Gastroesophageal sphincter (tissue), 3 donors: Measurements from ENCODE around the gene SUMO2.

Experiments used
- EP300 ChIP-seq: sonication (generic); formaldehyde crosslinking; IDR thresholded peaks from one replicate; pipeline ENCODE4 v1.6.1; 2017; ENCODE audit warnings: antibody characterized with exemption, mild to moderate bottlenecking
- POLR2A ChIP-seq, 2 donors: fragments of 450-650 bp; IDR thresholded peaks; one replicate each; pipeline ENCODE4 v1.6.1; 2017; ENCODE audit warnings: antibody characterized with exemption in 2 of 2, mild to moderate bottlenecking in 2 of 2, moderate library complexity in 1 of 2
- POLR2AphosphoS5 ChIP-seq: sonication (generic); formaldehyde crosslinking; IDR thresholded peaks from one replicate; pipeline ENCODE4 v1.6.1; 2017; ENCODE audit warnings: antibody characterized with exemption
- TF ChIP-seq, protein P1 (sequence below), 4 experiments: fragments of 200-600 bp in 2 of 4; fragments of 450-650 bp in 2 of 4; sonication (generic) in 1 of 4; IDR thresholded peaks; one replicate each; pipeline ENCODE4 v1.5.1; 2017 to 2019; ENCODE audit warnings: antibody characterized with exemption in 4 of 4, mild to moderate bottlenecking in 2 of 4, moderate library complexity in 2 of 4

DNA sequence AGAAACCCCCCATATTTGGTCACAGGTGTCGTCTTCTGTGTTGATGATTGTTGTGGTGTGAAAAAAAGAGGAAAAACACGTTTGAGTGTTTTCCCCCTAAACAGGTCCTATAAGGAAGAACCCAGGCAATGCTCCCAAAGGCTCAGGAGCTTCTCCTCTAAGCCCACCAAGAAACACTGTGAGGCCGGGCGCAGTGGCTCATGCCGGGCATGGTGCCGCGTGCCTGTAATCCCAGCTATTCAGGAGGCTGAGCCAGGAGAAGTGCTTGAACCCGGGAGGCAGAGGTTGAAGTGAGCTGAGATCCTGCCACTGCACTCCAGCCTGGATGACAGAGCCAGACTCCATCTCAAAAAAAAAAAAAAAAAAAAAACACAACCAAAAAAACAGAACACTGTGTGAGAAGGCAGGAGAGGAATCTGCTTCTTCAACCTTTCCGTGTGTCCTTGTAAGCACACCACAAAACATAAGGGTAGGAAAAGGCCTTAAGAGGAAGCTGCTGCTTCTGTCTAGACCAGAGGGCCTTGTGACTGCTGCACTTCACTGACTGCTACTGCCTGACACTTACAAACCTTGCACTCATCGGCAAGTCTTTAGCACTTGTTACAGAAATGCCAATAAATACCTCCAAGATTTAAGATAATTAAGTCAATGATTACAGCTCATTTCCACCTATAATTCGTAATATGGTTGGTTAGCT is 37.8 kb downstream of the SUMO2 start:
- TF ChIP-seq, protein P1, sequence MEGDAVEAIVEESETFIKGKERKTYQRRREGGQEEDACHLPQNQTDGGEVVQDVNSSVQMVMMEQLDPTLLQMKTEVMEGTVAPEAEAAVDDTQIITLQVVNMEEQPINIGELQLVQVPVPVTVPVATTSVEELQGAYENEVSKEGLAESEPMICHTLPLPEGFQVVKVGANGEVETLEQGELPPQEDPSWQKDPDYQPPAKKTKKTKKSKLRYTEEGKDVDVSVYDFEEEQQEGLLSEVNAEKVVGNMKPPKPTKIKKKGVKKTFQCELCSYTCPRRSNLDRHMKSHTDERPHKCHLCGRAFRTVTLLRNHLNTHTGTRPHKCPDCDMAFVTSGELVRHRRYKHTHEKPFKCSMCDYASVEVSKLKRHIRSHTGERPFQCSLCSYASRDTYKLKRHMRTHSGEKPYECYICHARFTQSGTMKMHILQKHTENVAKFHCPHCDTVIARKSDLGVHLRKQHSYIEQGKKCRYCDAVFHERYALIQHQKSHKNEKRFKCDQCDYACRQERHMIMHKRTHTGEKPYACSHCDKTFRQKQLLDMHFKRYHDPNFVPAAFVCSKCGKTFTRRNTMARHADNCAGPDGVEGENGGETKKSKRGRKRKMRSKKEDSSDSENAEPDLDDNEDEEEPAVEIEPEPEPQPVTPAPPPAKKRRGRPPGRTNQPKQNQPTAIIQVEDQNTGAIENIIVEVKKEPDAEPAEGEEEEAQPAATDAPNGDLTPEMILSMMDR (IDR thresholded peaks at IDR 0.05) = no peak
- TF ChIP-seq POLR2AphosphoS5 (no peak), EP300 (no peak), POLR2A (IDR thresholded peaks at IDR 0.05) (no peak)
